PC-3 (cell line): ENCODE results near the gene INMT. TPM values are rescaled to one million over a fixed set of nuclear protein-coding genes. Genes with fewer than 3 reads are reported as not detected.

Experiments used
- ATAC-seq: fragments of 200-7000 bp; cut with Tn5 transposase; 2 replicates; pipeline ENCODE4 v1.9.1; 2020; ENCODE audit warnings: mild to moderate bottlenecking, moderate library complexity
- BruUV-seq: library from RNA; stranded (reverse); fragments of 400-500 nt; replicated peaks from 2 replicates; lab custom pipeline; 2021; lab: Mats Ljungman, UMichigan
- CTCF ChIA-PET: fragments of 300-600 bp; sonication (Branson Sonifier 250); formaldehyde crosslinking; loops from one replicate; lab custom pipeline; 2022; ENCODE audit warnings: antibody characterized with exemption; lab: Charles Lee
- POLR2A ChIA-PET: fragments of 300-600 bp; sonication (Branson Sonifier 250); formaldehyde crosslinking; loops from one replicate; lab custom pipeline; 2022; ENCODE audit warnings: antibody characterized with exemption; ENCODE audit not compliant: unreplicated experiment; lab: Charles Lee
- DNase-seq: peaks from one replicate; pipeline ENCODE4 v3.0.0-alpha.2; 2015
- H2AFZ ChIP-seq: fragments of 300-600 bp; sonication (generic); 2 replicates; pipeline ENCODE4 v1.6.0; 2016; ENCODE audit warnings: antibody characterized with exemption, low read length
- H3F3A ChIP-seq: fragments of 300-600 bp; sonication (generic); one replicate; pipeline ENCODE4 v1.6.0; 2017; ENCODE audit warnings: antibody characterized with exemption, low read length, control low read depth, mild to moderate bottlenecking; ENCODE audit not compliant: unreplicated experiment
- H3K27ac ChIP-seq: fragments of 300-600 bp; sonication (generic); 2 replicates; pipeline ENCODE4 v1.5.1; 2016; ENCODE audit warnings: mild to moderate bottlenecking, low read length
- H3K27me3 ChIP-seq: fragments of 300-600 bp; sonication (generic); 2 replicates; pipeline ENCODE4 v1.6.1; 2016; ENCODE audit warnings: low read length, mixed read lengths
- H3K36me3 ChIP-seq: fragments of 300-600 bp; sonication (generic); 2 replicates; pipeline ENCODE4 v1.6.1; 2016; ENCODE audit warnings: low read depth, mixed run types, low read length, mixed read lengths
- H3K4me1 ChIP-seq: fragments of 300-600 bp; sonication (generic); 2 replicates; pipeline ENCODE4 v1.5.1; 2016; ENCODE audit warnings: low read length; ENCODE audit not compliant: insufficient read depth
- H3K4me2 ChIP-seq: fragments of 300-600 bp; sonication (generic); 2 replicates; pipeline ENCODE4 v1.6.0; 2016; ENCODE audit warnings: low read length
- H3K4me3 ChIP-seq: fragments of 300-600 bp; sonication (generic); 2 replicates; pipeline ENCODE4 v1.5.1; 2016; ENCODE audit warnings: mild to moderate bottlenecking, low read length, mixed read lengths
- H3K79me2 ChIP-seq: fragments of 300-600 bp; sonication (generic); 2 replicates; pipeline ENCODE4 v1.6.1; 2017; ENCODE audit warnings: low read length, mixed read lengths
- H3K9ac ChIP-seq: fragments of 300-600 bp; sonication (generic); 2 replicates; pipeline ENCODE4 v1.6.0; 2016; ENCODE audit warnings: mild to moderate bottlenecking, low read length
- H3K9me2 ChIP-seq: fragments of 300-600 bp; sonication (generic); replicated peaks from 2 replicates; pipeline ENCODE4 v1.6.1; 2016; ENCODE audit warnings: mixed run types, low read length, mixed read lengths
- H3K9me3 ChIP-seq: fragments of 300-600 bp; sonication (generic); 2 replicates; pipeline ENCODE4 v1.6.1; 2016; ENCODE audit warnings: low read length, mixed read lengths
- H4K20me1 ChIP-seq: fragments of 300-600 bp; sonication (generic); 2 replicates; pipeline ENCODE4 v1.6.1; 2016; ENCODE audit warnings: low read length, mixed read lengths
- EZH2 ChIP-seq: fragments of 300-600 bp; sonication (generic); IDR thresholded peaks from one replicate; pipeline ENCODE4 v1.6.1; 2017; ENCODE audit warnings: antibody characterized with exemption, mild to moderate bottlenecking, low read length; ENCODE audit not compliant: unreplicated experiment
- EZH2phosphoT487 ChIP-seq: fragments of 300-600 bp; sonication (generic); IDR thresholded peaks from 2 replicates; pipeline ENCODE4 v1.6.1; 2018; ENCODE audit warnings: mild to moderate bottlenecking, antibody characterized with exemption, low read length, borderline replicate concordance
- intact Hi-C: fragments of 100-400 bp; cut with micrococcal nuclease; formaldehyde crosslinking; loops from 2 replicates; pipeline ENCODE4 v1.9.0; 2023
- total RNA-seq: library from RNA; depleted of rRNA; stranded (reverse); fragments of >200 nt; gene quantifications from 2 replicates; pipeline ENCODE4 v1.2.3, GENCODE V29; 2014
- TF ChIP-seq, protein P1 (sequence below): fragments of 300-600 bp; sonication (generic); conservative IDR thresholded peaks from 2 replicates; pipeline ENCODE4 v1.5.1; 2017; ENCODE audit warnings: antibody characterized with exemption, low read depth, mild to moderate bottlenecking, low read length

Gene INMT
- total RNA-seq, 1 experiment from 2014 or later, result not detected

- ATAC-seq, result no peak
- H3K9me2 ChIP-seq, result no peaks in the 10 kb centered on the region
- TF ChIP-seq, protein P1, sequence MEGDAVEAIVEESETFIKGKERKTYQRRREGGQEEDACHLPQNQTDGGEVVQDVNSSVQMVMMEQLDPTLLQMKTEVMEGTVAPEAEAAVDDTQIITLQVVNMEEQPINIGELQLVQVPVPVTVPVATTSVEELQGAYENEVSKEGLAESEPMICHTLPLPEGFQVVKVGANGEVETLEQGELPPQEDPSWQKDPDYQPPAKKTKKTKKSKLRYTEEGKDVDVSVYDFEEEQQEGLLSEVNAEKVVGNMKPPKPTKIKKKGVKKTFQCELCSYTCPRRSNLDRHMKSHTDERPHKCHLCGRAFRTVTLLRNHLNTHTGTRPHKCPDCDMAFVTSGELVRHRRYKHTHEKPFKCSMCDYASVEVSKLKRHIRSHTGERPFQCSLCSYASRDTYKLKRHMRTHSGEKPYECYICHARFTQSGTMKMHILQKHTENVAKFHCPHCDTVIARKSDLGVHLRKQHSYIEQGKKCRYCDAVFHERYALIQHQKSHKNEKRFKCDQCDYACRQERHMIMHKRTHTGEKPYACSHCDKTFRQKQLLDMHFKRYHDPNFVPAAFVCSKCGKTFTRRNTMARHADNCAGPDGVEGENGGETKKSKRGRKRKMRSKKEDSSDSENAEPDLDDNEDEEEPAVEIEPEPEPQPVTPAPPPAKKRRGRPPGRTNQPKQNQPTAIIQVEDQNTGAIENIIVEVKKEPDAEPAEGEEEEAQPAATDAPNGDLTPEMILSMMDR, result no peak
- H3K27me3 ChIP-seq, result peaks cover 26% of the 10 kb centered on the region
- no peak for DNase-seq
- intact Hi-C loops, result no loop called here
- H3K4me2 ChIP-seq, result no peak overlapping the region
- H4K20me1 ChIP-seq, result no peaks in the 10 kb centered on the region
- POLR2A ChIA-PET, result interaction anchor here (0.7 kb wide), 1 partner anchor 1145 kb away, joined by 3 read pairs; no protein-coding TSS in a partner anchor
- CTCF ChIA-PET, result no interaction called here
- H3K36me3 ChIP-seq, result no peaks in the 10 kb centered on the region
- H3F3A ChIP-seq, result no peaks in the 10 kb centered on the region
- no peak overlapping the region for H3K9ac ChIP-seq
- no peak overlapping the region for H3K27ac ChIP-seq
- H2AFZ ChIP-seq, result no peak overlapping the region
- no peaks in the 10 kb centered on the region for H3K4me1 ChIP-seq
- BruUV-seq, result no TSS peak
- H3K79me2 ChIP-seq, result no peaks in the 10 kb centered on the region
- H3K4me3 ChIP-seq, result no peak overlapping the region
- no peaks in the 10 kb centered on the region for H3K9me3 ChIP-seq
Observed at GRCh38 chr7:30703756-30704155, 48.2 kb upstream of the INMT start.

DNA sequence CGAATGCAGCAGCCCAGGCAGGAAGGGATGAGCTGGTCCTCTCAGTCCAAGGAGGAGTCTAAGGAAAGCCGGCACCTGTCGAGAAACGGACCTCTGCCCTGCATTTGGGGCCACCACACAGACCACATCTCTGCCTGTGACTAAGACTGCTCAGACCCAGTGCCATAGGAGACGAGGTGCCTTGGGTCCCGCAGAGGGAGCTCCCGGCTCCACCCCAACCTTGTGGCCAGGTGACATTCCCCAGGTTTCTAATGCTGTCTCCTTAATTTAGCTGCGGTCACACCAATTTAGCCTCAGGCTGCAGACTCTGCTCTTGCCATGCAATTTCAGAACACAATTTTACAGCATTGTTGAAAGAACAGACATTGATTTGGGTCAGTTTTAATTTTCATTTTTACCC is 46.9 kb upstream of the INMT start:
- CTCF ChIA-PET, result no interaction called here

GRCh38 chr7:30705596-30705995 is 46.3 kb upstream of the INMT start:
- Histone ChIP-seq H3K27ac (no peak overlapping the region), H3K36me3 (no peaks in the 10 kb centered on the region), H3K4me2 (no peak overlapping the region), H3K9me2 (no peaks in the 10 kb centered on the region), H2AFZ (no peak overlapping the region), H4K20me1 (no peaks in the 10 kb centered on the region), H3K79me2 (no peaks in the 10 kb centered on the region), H3K27me3 (peaks cover 26% of the 10 kb centered on the region), H3K4me1 (no peaks in the 10 kb centered on the region), H3K4me3 (no peak overlapping the region), H3F3A (no peaks in the 10 kb centered on the region), H3K9ac (no peak overlapping the region), H3K9me3 (no peaks in the 10 kb centered on the region)
- POLR2A ChIA-PET, result no interaction called here
- CTCF ChIA-PET, result no interaction called here
- DNase-seq (no peak), ATAC-seq (no peak)
- intact Hi-C loops, result no loop called here
- no TSS peak for BruUV-seq
- TF ChIP-seq, protein P1, result no peak
- TF ChIP-seq EZH2phosphoT487 (no peak), EZH2 (no peak)

More for the DNA sequence above, 46.9 kb upstream of the INMT start:
- Histone ChIP-seq H3K4me3 (no peak overlapping the region), H3K4me1 (no peaks in the 10 kb centered on the region), H3K27me3 (peaks cover 26% of the 10 kb centered on the region), H3K36me3 (no peaks in the 10 kb centered on the region), H3K79me2 (no peaks in the 10 kb centered on the region), H3K9ac (no peak overlapping the region), H3K27ac (no peak overlapping the region), H4K20me1 (no peaks in the 10 kb centered on the region), H2AFZ (no peak overlapping the region), H3K9me2 (no peaks in the 10 kb centered on the region), H3K9me3 (no peaks in the 10 kb centered on the region), H3F3A (no peaks in the 10 kb centered on the region), H3K4me2 (no peak overlapping the region)
- POLR2A ChIA-PET, result no interaction called here
- TF ChIP-seq EZH2phosphoT487, result no peak
- TF ChIP-seq EZH2, result no peak
- TF ChIP-seq, protein P1, result no peak
- ATAC-seq, result no peak
- intact Hi-C loops, result no loop called here
- peak; percentile 2 for DNase-seq
- no TSS peak for BruUV-seq
